ENCODE measurements around the gene ZSCAN22. TPM values are rescaled to one million over a fixed set of nuclear protein-coding genes. Genes with fewer than 3 reads are reported as not detected.
A peak's percentile ranks its signal among the peaks of the same experiment; 100 is the strongest.

ZSCAN22 gene
- total and polyA plus RNA-seq, 2 experiments from 2014 or later, result 0.86 to 2.9 TPM

- peak overlapping the region; percentile 98 for H3K4me2 ChIP-seq
- no peak overlapping the region for H3K27ac ChIP-seq (ENCODE audit: low read depth)
- H3K36me3 Mint-ChIP-seq (ENCODE audit: low read depth), result no peaks in the 10 kb centered on the region; the same call in 2 of the 3 replicates
- no peaks in the 10 kb centered on the region for H3K79me2 ChIP-seq (replicated peaks; ENCODE audit: insufficient read depth)
- H2AFZ ChIP-seq, result peak overlapping the region; percentile 95
- peak overlapping the region; percentile 88 for H3K4me3 ChIP-seq
- no peaks in the 10 kb centered on the region for H3K27me3 ChIP-seq (ENCODE audit: insufficient read depth)
- no peaks in the 10 kb centered on the region for H3K9me2 ChIP-seq (ENCODE audit: insufficient read depth)
- no peaks in the 10 kb centered on the region for H3K9me3 Mint-ChIP-seq
- peak overlapping the region; percentile 84 for H3K4me3 Mint-ChIP-seq
- H3K36me3 ChIP-seq (ENCODE audit: insufficient read depth), result no peaks in the 10 kb centered on the region
- 0 out of 2 replicates have a peak, but pooled peaks cover 4% of the 10 kb centered on the region for H3F3A ChIP-seq (replicated peaks; ENCODE audit: low read depth)
- DNase-seq (ENCODE audit: low spot score), result no peak
- H3K27ac Mint-ChIP-seq, result peak overlapping the region; percentile 64
- peaks cover 9% of the 10 kb centered on the region for H3K4me1 Mint-ChIP-seq
- H4K20me1 ChIP-seq (replicated peaks; ENCODE audit: insufficient read depth), result no peaks in the 10 kb centered on the region
- TF ChIP-seq EZH2phosphoT487 (IDR thresholded peaks at IDR 0.05; ENCODE audit: unreplicated experiment), result no peak
- no peak for TF ChIP-seq REST (IDR thresholded peaks at IDR 0.05; ENCODE audit: unreplicated experiment)
- no peak for TF ChIP-seq ZNF331 (CRISPR knock-in tag; IDR thresholded peaks at IDR 0.05; ENCODE audit: low read depth)
- TF ChIP-seq ZNF114 (CRISPR knock-in tag; IDR thresholded peaks at IDR 0.05), result no peak
- no peak for TF ChIP-seq JUNB (IDR thresholded peaks at IDR 0.05; ENCODE audit: unreplicated experiment)
- no peak for TF ChIP-seq EZH2 (IDR thresholded peaks at IDR 0.05; ENCODE audit: low read depth, unreplicated experiment)
- no peak for TF ChIP-seq NANOG (IDR thresholded peaks at IDR 0.05; ENCODE audit: borderline replicate concordance)
- TF ChIP-seq ETS1 (IDR thresholded peaks at IDR 0.05), result no peak
- no peak for TF ChIP-seq STAT1 (IDR thresholded peaks at IDR 0.05; ENCODE audit: unreplicated experiment)
- no peak for TF ChIP-seq CTCF (conservative IDR thresholded peaks at IDR 0.05; ENCODE audit: low read depth in 2 of 2)
- no peak for TF ChIP-seq CREB1 (CRISPR knock-in tag; IDR thresholded peaks at IDR 0.05; ENCODE audit: low read depth)
- no peak for TF ChIP-seq POLR2AphosphoS5 (IDR thresholded peaks at IDR 0.05; ENCODE audit: low read depth)
- no peak for TF ChIP-seq ZNF462 (CRISPR knock-in tag; IDR thresholded peaks at IDR 0.05)
- H3K27me3 Mint-ChIP-seq (ENCODE audit: insufficient read depth, low read depth, poor library complexity), result peaks cover 24% of the 10 kb centered on the region
- 0 out of 2 replicates have a peak, but pooled peaks cover 7% of the 10 kb centered on the region for H3K4me1 ChIP-seq (ENCODE audit: insufficient read depth)
- no peak for ATAC-seq
These were observed 53.4 kb downstream of the ZSCAN22 start for GRCh38 chr19:58380037-58380661.

All from GM23338 (cell line).